ENCODE measurements around the gene MIGA2.
"Not testable (repeated sequence)": the region's sequence is repeated elsewhere in the genome, so short reads cannot be mapped to it uniquely, and the experiment has no call there.

MIGA2 gene

GRCh38 chr9:129028192-129028966 is 8.0 kb upstream of the MIGA2 start, which contains the start of gene SH3GLB2:
Gene SH3GLB2, minus strand, starts transcription at chr9:129028331. Its CDS starts 177 bp downstream, at chr9:129028154.
- FAIRE-seq, result peak; percentile 94
- peak; percentile 91 for DNase-seq (ENCODE audit: insufficient read length)
- no peak for TF ChIP-seq POLR2A (IDR thresholded peaks at IDR 0.05; ENCODE audit: low read depth, low read length)
- TF ChIP-seq POLR2AphosphoS5 (IDR thresholded peaks at IDR 0.05; ENCODE audit: low read depth, low read length), result no peak
- no peak for TF ChIP-seq TAF1 (IDR thresholded peaks at IDR 0.05; ENCODE audit: borderline replicate concordance, low read depth, low read length)

GRCh38 chr9:129030191-129030590 is 6.2 kb upstream of the MIGA2 start:
- DNase-seq (ENCODE audit: insufficient read length) (no peak), FAIRE-seq (no peak)
- TF ChIP-seq POLR2AphosphoS5 (IDR thresholded peaks at IDR 0.05; ENCODE audit: low read depth, low read length) (no peak), TAF1 (IDR thresholded peaks at IDR 0.05; ENCODE audit: borderline replicate concordance, low read depth, low read length) (no peak)

GRCh38 chr9:129031514-129031913 is 4.9 kb upstream of the MIGA2 start:
- no peak for DNase-seq (ENCODE audit: insufficient read length)
- FAIRE-seq, result no peak
- TF ChIP-seq TAF1 (IDR thresholded peaks at IDR 0.05; ENCODE audit: borderline replicate concordance, low read depth, low read length) (no peak), POLR2AphosphoS5 (IDR thresholded peaks at IDR 0.05; ENCODE audit: low read depth, low read length) (no peak), POLR2A (IDR thresholded peaks at IDR 0.05; ENCODE audit: low read depth, low read length) (no peak)

- DNase-seq (ENCODE audit: insufficient read length) (no peak), FAIRE-seq (no peak)
- TF ChIP-seq POLR2A (IDR thresholded peaks at IDR 0.05; ENCODE audit: low read depth, low read length) (no peak), POLR2AphosphoS5 (IDR thresholded peaks at IDR 0.05; ENCODE audit: low read depth, low read length) (no peak), TAF1 (IDR thresholded peaks at IDR 0.05; ENCODE audit: borderline replicate concordance, low read depth, low read length) (no peak)
Observed at GRCh38 chr9:129032541-129033159, 3.8 kb upstream of the MIGA2 start.

DNA sequence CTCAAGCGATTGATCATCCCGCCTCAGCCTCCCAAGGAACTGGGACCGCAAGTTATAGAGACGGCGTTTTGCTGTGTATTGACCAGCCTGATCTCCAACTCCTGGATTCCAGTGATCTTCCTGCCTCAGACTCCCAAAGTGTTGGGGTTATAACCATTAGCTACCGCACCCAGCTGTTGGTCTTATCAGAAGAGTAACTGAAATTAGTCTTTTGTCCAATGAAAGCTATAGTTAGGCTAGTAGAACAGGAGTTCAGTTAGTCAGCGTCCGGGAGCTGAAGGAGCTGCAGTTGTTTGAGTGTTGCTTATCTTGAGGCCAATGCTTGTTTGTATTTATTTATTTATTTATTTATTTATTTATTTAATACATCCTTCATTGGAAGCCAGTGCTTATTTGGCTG is 3.2 kb upstream of the MIGA2 start:
- DNase-seq (ENCODE audit: insufficient read length), result no peak
- TF ChIP-seq POLR2AphosphoS5 (IDR thresholded peaks at IDR 0.05; ENCODE audit: low read depth, low read length) (no peak), POLR2A (IDR thresholded peaks at IDR 0.05; ENCODE audit: low read depth, low read length) (no peak), TAF1 (IDR thresholded peaks at IDR 0.05; ENCODE audit: borderline replicate concordance, low read depth, low read length) (no peak)
- no peak for FAIRE-seq

DNA sequence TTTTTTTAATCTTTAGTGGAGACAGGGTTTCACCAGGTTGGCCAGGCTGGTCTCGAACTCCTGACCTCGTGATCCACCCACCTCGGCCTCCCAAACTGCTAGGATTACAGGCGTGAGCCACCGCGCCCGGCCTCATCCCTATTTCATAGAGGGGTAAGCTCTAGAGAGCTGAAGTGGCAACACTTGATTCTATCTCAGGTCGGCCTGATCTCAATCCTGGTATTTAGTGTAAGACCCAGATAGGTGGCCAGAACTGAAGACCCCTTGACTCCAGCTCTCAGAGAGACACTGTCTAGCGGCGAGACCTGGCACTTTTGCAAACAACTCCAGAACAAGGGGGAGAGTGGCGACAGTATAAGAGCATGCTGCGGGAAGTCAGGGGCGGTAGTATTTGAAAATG is 588 bp upstream of the MIGA2 start:
- DNase-seq (ENCODE audit: insufficient read length); FAIRE-seq: not testable (repeated sequence)

DNA sequence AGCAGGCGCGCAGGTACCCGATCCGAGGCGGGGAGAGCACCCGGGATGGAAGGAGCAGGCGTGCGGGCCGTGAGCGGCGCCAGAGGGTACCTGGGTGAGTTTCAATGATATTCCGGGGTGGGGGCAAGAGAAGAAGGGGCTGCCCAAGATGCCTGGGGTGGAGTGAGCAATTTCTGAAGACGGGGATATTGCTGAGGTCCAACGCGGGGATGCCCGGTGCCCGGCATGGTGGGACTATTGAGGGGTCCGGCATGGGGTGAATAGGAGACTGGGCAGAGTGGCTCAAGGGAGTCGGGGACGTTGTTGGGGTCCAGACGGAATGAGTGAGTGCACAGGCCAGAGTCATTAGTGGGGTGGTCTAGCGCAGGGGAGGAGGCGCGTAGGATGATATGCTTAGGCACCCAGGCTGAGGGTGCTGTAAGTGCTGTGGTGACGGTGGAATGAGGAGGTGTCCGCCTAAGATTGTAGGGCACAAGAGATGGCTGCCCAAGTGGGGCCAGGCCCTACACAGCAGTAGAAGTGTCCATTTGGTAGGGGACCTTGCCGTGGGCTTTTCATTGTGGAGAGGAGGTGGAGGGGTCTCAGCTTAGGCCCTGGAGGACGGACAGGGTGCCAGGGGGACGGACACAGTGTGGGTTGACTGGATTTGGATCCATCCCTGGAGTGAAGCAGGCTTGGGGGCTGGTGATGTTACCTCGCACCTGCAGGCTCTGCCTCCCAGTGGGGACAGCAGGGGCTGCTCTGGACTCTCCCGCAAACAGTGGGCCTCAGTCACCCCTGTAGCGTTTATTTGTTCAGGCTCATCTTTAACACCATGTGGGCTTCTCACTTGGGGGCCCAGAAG is 719 bp downstream of the MIGA2 start:
- no peak for TF ChIP-seq TAF1 (IDR thresholded peaks at IDR 0.05; ENCODE audit: borderline replicate concordance, low read depth, low read length)
- no peak for TF ChIP-seq POLR2AphosphoS5 (IDR thresholded peaks at IDR 0.05; ENCODE audit: low read depth, low read length)
- no peak for TF ChIP-seq POLR2A (IDR thresholded peaks at IDR 0.05; ENCODE audit: low read depth, low read length)
- DNase-seq (ENCODE audit: insufficient read length) (no peak), FAIRE-seq (no peak)

GRCh38 chr9:129037767-129038098 is 1.3 kb downstream of the MIGA2 start:
- FAIRE-seq (no peak), DNase-seq (ENCODE audit: insufficient read length) (no peak)
- no peak for TF ChIP-seq POLR2AphosphoS5 (IDR thresholded peaks at IDR 0.05; ENCODE audit: low read depth, low read length)

DNA sequence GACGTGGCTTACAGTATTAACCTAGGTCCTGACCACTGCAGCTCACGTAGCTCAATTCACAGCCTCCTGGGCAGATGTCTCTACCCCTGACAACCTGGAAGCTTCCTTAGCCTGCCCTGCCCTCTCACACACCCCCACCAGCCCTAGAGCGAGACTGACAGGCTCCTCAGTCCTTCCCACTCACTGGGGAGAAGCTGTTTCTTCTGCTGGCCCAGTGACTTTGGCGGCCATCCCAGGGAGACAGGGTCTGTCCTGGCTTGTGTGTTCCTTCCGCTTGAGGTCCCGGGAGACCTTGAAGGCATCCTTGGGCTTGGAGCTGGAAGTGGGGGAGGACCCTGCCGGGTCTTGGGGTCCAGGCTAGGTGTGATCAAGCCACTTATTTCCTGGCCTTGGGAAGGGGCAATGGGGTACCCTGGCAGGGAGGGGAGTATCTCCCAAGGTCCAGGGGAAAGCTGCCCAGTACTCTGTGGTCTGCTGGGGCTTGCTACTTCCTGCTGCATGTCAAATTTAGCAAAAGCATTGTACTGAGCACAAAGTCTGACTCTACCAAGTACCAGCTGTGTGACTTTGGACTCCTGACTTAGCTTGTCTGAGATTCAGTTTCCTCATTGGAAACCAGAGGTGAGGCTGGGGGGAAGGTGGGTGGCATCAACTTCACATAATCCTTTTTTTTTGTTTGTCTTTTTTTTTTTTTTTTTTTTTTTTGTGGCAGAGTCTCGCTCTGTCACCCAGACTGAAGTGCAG is 1.9 kb downstream of the MIGA2 start:
- TF ChIP-seq POLR2AphosphoS5 (IDR thresholded peaks at IDR 0.05; ENCODE audit: low read depth, low read length), result no peak
- no peak for TF ChIP-seq TAF1 (IDR thresholded peaks at IDR 0.05; ENCODE audit: borderline replicate concordance, low read depth, low read length)
- no peak for TF ChIP-seq POLR2A (IDR thresholded peaks at IDR 0.05; ENCODE audit: low read depth, low read length)
- no peak for DNase-seq (ENCODE audit: insufficient read length)
- FAIRE-seq, result no peak

GRCh38 chr9:129040113-129040643 is 3.8 kb downstream of the MIGA2 start:
- TF ChIP-seq POLR2AphosphoS5 (IDR thresholded peaks at IDR 0.05; ENCODE audit: low read depth, low read length) (no peak), TAF1 (IDR thresholded peaks at IDR 0.05; ENCODE audit: borderline replicate concordance, low read depth, low read length) (no peak), POLR2A (IDR thresholded peaks at IDR 0.05; ENCODE audit: low read depth, low read length) (no peak)
- FAIRE-seq (no peak), DNase-seq (ENCODE audit: insufficient read length) (no peak)

DNA sequence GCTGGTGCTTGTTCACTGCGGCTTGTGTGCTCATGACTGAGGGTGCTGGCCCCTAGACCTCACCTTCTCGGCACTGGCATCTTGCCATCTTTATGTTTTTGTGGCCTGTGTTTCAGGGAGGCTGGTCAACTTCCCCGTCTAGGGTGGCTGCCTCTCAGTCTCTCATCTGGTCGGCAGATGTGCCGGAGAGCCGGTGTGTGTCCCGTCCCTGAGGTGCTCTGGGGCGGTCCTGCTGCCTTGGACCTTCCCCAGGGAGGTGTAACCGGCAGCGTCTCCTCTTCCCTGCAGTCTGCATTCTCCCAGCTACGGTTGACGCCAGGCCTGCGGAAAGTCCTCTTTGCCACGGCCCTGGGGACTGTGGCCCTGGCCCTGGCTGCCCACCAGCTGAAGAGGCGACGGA is 5.6 kb downstream of the MIGA2 start:
- TF ChIP-seq TAF1 (IDR thresholded peaks at IDR 0.05; ENCODE audit: borderline replicate concordance, low read depth, low read length) (no peak), POLR2A (IDR thresholded peaks at IDR 0.05; ENCODE audit: low read depth, low read length) (no peak), POLR2AphosphoS5 (IDR thresholded peaks at IDR 0.05; ENCODE audit: low read depth, low read length) (no peak)
- FAIRE-seq (no peak), DNase-seq (ENCODE audit: insufficient read length) (no peak)

Measured in GM12892 (cell line).